ENCODE measurements around the gene KAT5. TPM values are rescaled to one million over a fixed set of nuclear protein-coding genes. Genes with fewer than 3 reads are reported as not detected.

The KAT5 gene
- total and polyA plus RNA-seq, 2 experiments from 2014 or later, result 33.3 to 34.8 TPM

GRCh38 chr11:65709661-65710060 lies 2.4 kb upstream of the KAT5 start:
- H3K9me3 Mint-ChIP-seq, result no peaks in the 10 kb centered on the region
- H3K36me3 Mint-ChIP-seq (ENCODE audit: low read depth), result peaks cover 22% of the 10 kb centered on the region
- Histone ChIP-seq H3K79me2 (replicated peaks; ENCODE audit: insufficient read depth) (peaks cover 5% of the 10 kb centered on the region; the same call in 1 of the 2 replicates), H3K36me3 (ENCODE audit: insufficient read depth) (peaks cover 6% of the 10 kb centered on the region; the same call in 1 of the 2 replicates), H3K4me2 (no peak overlapping the region), H3K27me3 (ENCODE audit: insufficient read depth) (no peaks in the 10 kb centered on the region), H3K4me3 (no peak overlapping the region), H4K20me1 (replicated peaks; ENCODE audit: insufficient read depth) (no peaks in the 10 kb centered on the region), H3K9me2 (ENCODE audit: insufficient read depth) (no peaks in the 10 kb centered on the region), H2AFZ (no peak overlapping the region), H3K27ac (ENCODE audit: low read depth) (no peak overlapping the region), H3K4me1 (ENCODE audit: insufficient read depth) (no peaks in the 10 kb centered on the region), H3F3A (replicated peaks; ENCODE audit: low read depth) (no peaks in the 10 kb centered on the region)
- no peak overlapping the region for H3K27ac Mint-ChIP-seq
- H3K4me3 Mint-ChIP-seq, result no peak overlapping the region
- ATAC-seq (no peak), DNase-seq (ENCODE audit: low spot score) (no peak)
- peaks cover 14% of the 10 kb centered on the region for H3K27me3 Mint-ChIP-seq (ENCODE audit: insufficient read depth, low read depth, poor library complexity)
- TF ChIP-seq CTCF (conservative IDR thresholded peaks at IDR 0.05; ENCODE audit: low read depth in 2 of 2) (no peak), JUNB (IDR thresholded peaks at IDR 0.05; ENCODE audit: unreplicated experiment) (no peak), EZH2phosphoT487 (IDR thresholded peaks at IDR 0.05; ENCODE audit: unreplicated experiment) (no peak), POLR2AphosphoS5 (IDR thresholded peaks at IDR 0.05; ENCODE audit: low read depth) (no peak), NANOG (IDR thresholded peaks at IDR 0.05; ENCODE audit: borderline replicate concordance) (no peak), ZNF462 (CRISPR knock-in tag; IDR thresholded peaks at IDR 0.05) (no peak), STAT1 (IDR thresholded peaks at IDR 0.05; ENCODE audit: unreplicated experiment) (no peak), ZNF331 (CRISPR knock-in tag; IDR thresholded peaks at IDR 0.05; ENCODE audit: low read depth) (no peak), REST (IDR thresholded peaks at IDR 0.05; ENCODE audit: unreplicated experiment) (no peak), EZH2 (IDR thresholded peaks at IDR 0.05; ENCODE audit: low read depth, unreplicated experiment) (no peak), ZNF114 (CRISPR knock-in tag; IDR thresholded peaks at IDR 0.05) (no peak), CREB1 (CRISPR knock-in tag; IDR thresholded peaks at IDR 0.05; ENCODE audit: low read depth) (no peak)
- TF ChIP-seq, protein P1, sequence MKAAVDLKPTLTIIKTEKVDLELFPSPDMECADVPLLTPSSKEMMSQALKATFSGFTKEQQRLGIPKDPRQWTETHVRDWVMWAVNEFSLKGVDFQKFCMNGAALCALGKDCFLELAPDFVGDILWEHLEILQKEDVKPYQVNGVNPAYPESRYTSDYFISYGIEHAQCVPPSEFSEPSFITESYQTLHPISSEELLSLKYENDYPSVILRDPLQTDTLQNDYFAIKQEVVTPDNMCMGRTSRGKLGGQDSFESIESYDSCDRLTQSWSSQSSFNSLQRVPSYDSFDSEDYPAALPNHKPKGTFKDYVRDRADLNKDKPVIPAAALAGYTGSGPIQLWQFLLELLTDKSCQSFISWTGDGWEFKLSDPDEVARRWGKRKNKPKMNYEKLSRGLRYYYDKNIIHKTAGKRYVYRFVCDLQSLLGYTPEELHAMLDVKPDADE (IDR thresholded peaks at IDR 0.05), result no peak
- H3K4me1 Mint-ChIP-seq, result peaks cover 9% of the 10 kb centered on the region; the same call in 2 of the 3 replicates

Data from GM23338 (cell line).